Psoas muscle (tissue), 8 donors: ENCODE data around the gene TNFRSF14. TPM values are rescaled to one million over a fixed set of nuclear protein-coding genes. Genes with fewer than 3 reads are reported as not detected.
"Not testable (repeated sequence)": the region's sequence is repeated elsewhere in the genome, so short reads cannot be mapped to it uniquely, and the experiment has no call there.

Experiments used
- ATAC-seq, 4 donors: fragments of 200-7000 bp; cut with Tn5 transposase; one replicate each; pipeline ENCODE4 v1.9.1; 2020; ENCODE audit warnings: moderate library complexity in 3 of 4, mild to moderate bottlenecking in 2 of 4
- DNase-seq, 2 donors: peaks; one replicate each; pipeline ENCODE4 v3.0.0-alpha.2; 2020
- H3K27ac ChIP-seq: fragments of 200-600 bp; one replicate; pipeline ENCODE4 v1.8.0; 2022
- H3K27me3 ChIP-seq, 3 donors: fragments of 200-600 bp in 1 of 3; one replicate each; pipeline versions ENCODE4 v1.6.1 to v1.8.0; 2013 to 2022; ENCODE audit warnings: low read length in 2 of 3, mild to moderate bottlenecking in 2 of 3, moderate library complexity in 1 of 3; ENCODE audit not compliant: insufficient read depth in 3 of 3
- H3K36me3 ChIP-seq, 2 donors: fragments of 200-600 bp in 1 of 2; one replicate each; pipeline versions ENCODE4 v1.6.1 to v1.8.0; 2013 to 2022; ENCODE audit warnings: low read depth in 1 of 2, mild to moderate bottlenecking in 1 of 2, moderate library complexity in 1 of 2; ENCODE audit not compliant: insufficient read depth in 1 of 2
- H3K4me1 ChIP-seq: fragments of 200-600 bp; one replicate; pipeline ENCODE4 v1.8.0; 2022
- H3K4me3 ChIP-seq: fragments of 200-600 bp; one replicate; pipeline ENCODE4 v1.8.0; 2022; ENCODE audit warnings: mild to moderate bottlenecking
- H3K9me3 ChIP-seq: fragments of 200-600 bp; one replicate; pipeline ENCODE4 v1.8.0; 2022
- WGBS, 3 donors: extraction: QIAGEN DNeasy Blood & Tissue Kit; methylation state at CpG; one replicate each; pipeline versions ENCODE4 v1.1.6 to v1.1.7; 2013; 5-methylcytosine and 5-hydroxymethylcytosine counted together
- intact Hi-C, 2 donors: fragments of 100-400 bp; cut with DNase I; formaldehyde crosslinking; loops; one replicate each; pipeline versions ENCODE4 v1.11.0 to v1.14.2; 2022
- polyA plus RNA-seq, 3 donors: library from polyadenylated mRNA; stranded (reverse); fragments of 200-250 nt; gene quantifications; one replicate each; pipeline ENCODE4 v1.2.3, GENCODE V29; 2013
- total RNA-seq, 4 donors: library from RNA; stranded (reverse); fragmentation: NEBNext Ultra II Directional in 2 of 4; extraction: Animal tissue kit (Norgen Biotek cat#: 25700) in 2 of 4; gene quantifications; one replicate each; pipeline versions ENCODE4 v1.2.1 to v1.2.4, GENCODE V29; 2021 to 2023
- TF ChIP-seq, protein P1 (sequence below): fragments of 200-600 bp; IDR thresholded peaks from one replicate; pipeline ENCODE4 v1.8.0; 2022; ENCODE audit warnings: antibody characterized with exemption
- donor health status: healthy with polysubstance abuse.
- donor health status: DM: no; HTN: no; CAD: no; lungs with moderate emphysema.
- donor health status: Bipolar disorder and iron deficiency.
- donor health status: healthy.
- donor health status: DM: yes; HTN: yes; CAD: no.
- donor health status: DM: no; HTN: no; CAD: no.
- donor health status: DM: no; HTN: no; CAD: no.
- donor health status: DM: yes; HTN: yes; CAD: no.

The TNFRSF14 gene
- total and polyA plus RNA-seq, 7 donors: 6.2 to 10.8 (median 8.2) TPM

DNA sequence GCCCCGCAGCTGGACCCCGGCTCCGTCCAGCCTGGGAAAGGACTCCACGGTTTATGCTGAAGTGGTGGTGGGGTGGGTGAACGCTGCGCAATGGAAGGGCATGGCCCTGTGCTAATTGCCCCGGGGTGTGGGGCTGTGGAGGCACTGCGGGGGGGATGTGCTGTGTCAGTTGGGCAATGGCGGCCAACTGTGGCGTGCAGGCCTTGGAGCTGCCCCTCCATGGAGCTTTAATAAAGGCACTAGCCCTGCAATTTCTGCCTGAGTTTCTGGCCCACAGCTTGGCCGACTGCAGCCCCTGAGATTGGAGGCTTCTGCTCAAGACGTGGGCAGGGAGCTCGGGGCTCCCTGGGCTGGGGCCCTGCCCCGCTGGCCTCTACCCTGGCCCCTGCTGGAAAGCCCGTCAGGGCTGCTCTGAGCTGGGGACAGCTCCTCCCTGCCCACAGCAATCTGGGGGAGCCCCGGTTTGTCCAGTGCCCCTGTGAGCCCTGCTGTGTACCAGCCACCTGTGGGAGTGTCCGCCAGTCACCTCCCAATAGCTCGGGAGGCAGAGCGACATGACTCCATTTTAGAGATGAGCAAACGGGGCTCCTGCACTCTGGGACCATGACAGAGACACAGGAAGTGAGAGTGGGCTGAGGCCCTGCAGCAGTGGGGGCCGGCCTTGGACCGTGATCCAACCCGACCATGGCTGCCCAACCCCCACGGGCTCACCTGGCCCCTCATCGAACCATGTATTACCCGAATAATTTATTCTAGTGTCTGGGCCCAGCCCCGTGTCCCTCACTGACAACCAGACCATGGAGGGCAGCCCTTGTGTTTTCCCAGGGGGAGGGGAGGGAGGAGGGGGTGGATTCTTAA lies 8.7 kb upstream of the TNFRSF14 start:
- H3K27ac ChIP-seq: peak overlapping the region; percentile 83
- peak in 1 of 4 donors; percentile 1 for ATAC-seq
- peaks cover 15% of the 10 kb centered on the region for H3K4me1 ChIP-seq
- peaks cover 0 to 38% (median 8%) of the 10 kb centered on the region in 3 donors for H3K27me3 ChIP-seq
- WGBS, 3 donors: 14 to 23% (median 18%) methylated on average over 23 to 27 of the region's 27 CpGs
- intact Hi-C loops: loop anchor here (1.0 to 5.0 kb wide), 2 partner anchors 85 to 133 kb away; no protein-coding TSS in a partner anchor
- DNase-seq: no peak
- H3K9me3 ChIP-seq: no peaks in the 10 kb centered on the region
- no peaks in the 10 kb centered on the region for H3K36me3 ChIP-seq
- TF ChIP-seq, protein P1, sequence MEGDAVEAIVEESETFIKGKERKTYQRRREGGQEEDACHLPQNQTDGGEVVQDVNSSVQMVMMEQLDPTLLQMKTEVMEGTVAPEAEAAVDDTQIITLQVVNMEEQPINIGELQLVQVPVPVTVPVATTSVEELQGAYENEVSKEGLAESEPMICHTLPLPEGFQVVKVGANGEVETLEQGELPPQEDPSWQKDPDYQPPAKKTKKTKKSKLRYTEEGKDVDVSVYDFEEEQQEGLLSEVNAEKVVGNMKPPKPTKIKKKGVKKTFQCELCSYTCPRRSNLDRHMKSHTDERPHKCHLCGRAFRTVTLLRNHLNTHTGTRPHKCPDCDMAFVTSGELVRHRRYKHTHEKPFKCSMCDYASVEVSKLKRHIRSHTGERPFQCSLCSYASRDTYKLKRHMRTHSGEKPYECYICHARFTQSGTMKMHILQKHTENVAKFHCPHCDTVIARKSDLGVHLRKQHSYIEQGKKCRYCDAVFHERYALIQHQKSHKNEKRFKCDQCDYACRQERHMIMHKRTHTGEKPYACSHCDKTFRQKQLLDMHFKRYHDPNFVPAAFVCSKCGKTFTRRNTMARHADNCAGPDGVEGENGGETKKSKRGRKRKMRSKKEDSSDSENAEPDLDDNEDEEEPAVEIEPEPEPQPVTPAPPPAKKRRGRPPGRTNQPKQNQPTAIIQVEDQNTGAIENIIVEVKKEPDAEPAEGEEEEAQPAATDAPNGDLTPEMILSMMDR: no peak
- peak overlapping the region; percentile 66 for H3K4me3 ChIP-seq

DNA sequence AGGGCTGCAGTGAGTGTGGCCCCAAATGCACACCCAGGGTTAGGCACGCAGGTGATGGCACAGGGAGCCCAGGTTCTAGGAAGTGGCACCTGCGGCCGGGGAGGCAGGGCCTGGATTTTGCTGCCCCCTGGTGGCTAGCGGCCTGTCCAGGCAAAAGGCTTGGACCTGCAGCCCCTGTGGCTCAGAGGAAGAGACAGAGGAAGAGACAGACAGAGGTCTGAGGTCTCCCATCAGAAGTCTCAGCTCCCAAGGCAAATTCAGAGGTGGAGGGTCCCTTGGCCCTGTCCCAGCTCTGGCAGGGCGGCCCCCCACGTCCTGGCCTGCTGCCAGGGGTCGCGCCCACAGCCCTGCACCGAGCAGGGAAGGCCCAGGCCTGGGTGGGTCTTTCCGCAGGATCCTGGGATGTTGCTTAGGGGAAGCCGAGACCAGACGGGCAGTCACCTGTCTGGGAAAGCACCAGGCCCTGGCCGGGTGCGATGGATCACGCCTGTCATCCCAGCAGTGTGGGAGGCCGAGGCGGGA lies 8.0 kb upstream of the TNFRSF14 start:
- Histone ChIP-seq H3K4me3 (peak overlapping the region; percentile 66), H3K9me3 (no peaks in the 10 kb centered on the region), H3K27me3 (peaks cover 0 to 34% (median 4%) of the 10 kb centered on the region in 3 donors), H3K27ac (peak overlapping the region; percentile 83), H3K36me3 (no peaks in the 10 kb centered on the region), H3K4me1 (peaks cover 15% of the 10 kb centered on the region)
- 19 to 26% (median 23%) methylated on average over 17 of the region's 17 CpGs for WGBS, 3 donors
- TF ChIP-seq, protein P1: peak; percentile 95
- intact Hi-C loops: loop anchor here (1.0 to 5.0 kb wide), 2 partner anchors 86 to 134 kb away; no protein-coding TSS in a partner anchor
- peak; percentile 60 to 82 (median 74) for ATAC-seq
- DNase-seq: peak; percentile 80 to 90

- 74 to 82% (median 76%) methylated on average over 23 to 25 of the region's 28 CpGs for WGBS, 3 donors
- Histone ChIP-seq H3K4me1 (peaks cover 15% of the 10 kb centered on the region), H3K27me3 (peaks cover 0 to 22% (median 4%) of the 10 kb centered on the region in 3 donors), H3K27ac (peak overlapping the region; percentile 77), H3K4me3 (peak overlapping the region; percentile 66)
- not testable (repeated sequence) for DNase-seq, H3K9me3 ChIP-seq, H3K36me3 ChIP-seq, ATAC-seq
- intact Hi-C loops: loop anchor here in 1 of 2 donors (5.0 kb wide), 1 partner anchor 87 kb away; no protein-coding TSS in a partner anchor
These were observed 6.7 kb upstream of the TNFRSF14 start for GRCh38 chr1:2549367-2550029.

- H3K27ac ChIP-seq, H3K36me3 ChIP-seq, DNase-seq, H3K9me3 ChIP-seq, intact Hi-C loops, ATAC-seq: not testable (repeated sequence)
- 39 to 47% (median 41%) methylated on average over 8 to 11 of the region's 12 CpGs for WGBS, 3 donors
- Histone ChIP-seq H3K27me3 (peaks cover 0 to 22% (median 6%) of the 10 kb centered on the region in 3 donors), H3K4me3 (peak overlapping the region; percentile 66), H3K4me1 (peaks cover 15% of the 10 kb centered on the region)
These were observed 5.8 kb upstream of the TNFRSF14 start for GRCh38 chr1:2550309-2550861.

DNA sequence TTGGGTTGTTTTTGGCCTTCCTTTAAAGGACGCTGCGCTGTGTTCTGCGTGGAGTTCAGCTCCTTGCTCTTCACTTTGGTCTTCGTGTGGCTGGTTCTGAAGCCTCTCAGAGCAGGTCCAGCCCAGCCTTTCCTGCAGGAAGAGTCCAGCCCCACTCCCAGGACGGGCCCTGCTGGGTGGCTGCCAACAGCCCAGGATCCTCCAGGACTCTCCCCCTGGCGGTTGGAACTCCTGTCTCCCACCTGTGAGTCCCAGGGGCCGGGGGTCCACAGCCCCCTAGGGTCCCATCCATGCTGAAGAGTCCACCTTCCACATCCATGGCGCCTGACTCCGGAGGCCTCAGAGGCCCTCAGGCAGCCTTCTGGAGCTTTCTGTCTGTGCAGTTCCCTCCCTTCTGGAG lies 4.6 kb upstream of the TNFRSF14 start:
- peak overlapping the region; percentile 49 for H3K4me3 ChIP-seq
- DNase-seq, intact Hi-C loops, ATAC-seq, H3K27ac ChIP-seq, H3K9me3 ChIP-seq, H3K36me3 ChIP-seq: not testable (repeated sequence)
- peaks cover 11% of the 10 kb centered on the region for H3K4me1 ChIP-seq
- peaks cover 0 to 14% (median 6%) of the 10 kb centered on the region in 3 donors for H3K27me3 ChIP-seq
- WGBS, 3 donors: 69 to 77% (median 74%) methylated on average over 7 to 9 of the region's 9 CpGs
